HL-60 (cell line): ENCODE measurements around the gene MYBPC2.

Experiments
- CTCF ChIP-seq: IDR thresholded peaks from one replicate; pipeline ENCODE4 v1.5.1; 2011; ENCODE audit warnings: low read length, control low read depth, inconsistent platforms; ENCODE audit not compliant: insufficient read depth
- GABPA ChIP-seq: IDR thresholded peaks from 2 replicates; pipeline ENCODE4 v1.6.1; 2012; ENCODE audit warnings: low read depth
- POLR2AphosphoS5 ChIP-seq: IDR thresholded peaks from 2 replicates; pipeline ENCODE4 v1.6.1; 2012; ENCODE audit warnings: low read depth
- SPI1 ChIP-seq: IDR thresholded peaks from 2 replicates; pipeline ENCODE4 v1.6.1; 2012; ENCODE audit warnings: low read depth, mild to moderate bottlenecking, borderline replicate concordance
- TF ChIP-seq, protein P1 (sequence below): IDR thresholded peaks from 2 replicates; pipeline ENCODE4 v1.6.1; 2012; ENCODE audit warnings: low read depth; ENCODE audit not compliant: insufficient replicate concordance

- no peak for TF ChIP-seq CTCF
- TF ChIP-seq POLR2AphosphoS5 = no peak
- TF ChIP-seq, protein P1, sequence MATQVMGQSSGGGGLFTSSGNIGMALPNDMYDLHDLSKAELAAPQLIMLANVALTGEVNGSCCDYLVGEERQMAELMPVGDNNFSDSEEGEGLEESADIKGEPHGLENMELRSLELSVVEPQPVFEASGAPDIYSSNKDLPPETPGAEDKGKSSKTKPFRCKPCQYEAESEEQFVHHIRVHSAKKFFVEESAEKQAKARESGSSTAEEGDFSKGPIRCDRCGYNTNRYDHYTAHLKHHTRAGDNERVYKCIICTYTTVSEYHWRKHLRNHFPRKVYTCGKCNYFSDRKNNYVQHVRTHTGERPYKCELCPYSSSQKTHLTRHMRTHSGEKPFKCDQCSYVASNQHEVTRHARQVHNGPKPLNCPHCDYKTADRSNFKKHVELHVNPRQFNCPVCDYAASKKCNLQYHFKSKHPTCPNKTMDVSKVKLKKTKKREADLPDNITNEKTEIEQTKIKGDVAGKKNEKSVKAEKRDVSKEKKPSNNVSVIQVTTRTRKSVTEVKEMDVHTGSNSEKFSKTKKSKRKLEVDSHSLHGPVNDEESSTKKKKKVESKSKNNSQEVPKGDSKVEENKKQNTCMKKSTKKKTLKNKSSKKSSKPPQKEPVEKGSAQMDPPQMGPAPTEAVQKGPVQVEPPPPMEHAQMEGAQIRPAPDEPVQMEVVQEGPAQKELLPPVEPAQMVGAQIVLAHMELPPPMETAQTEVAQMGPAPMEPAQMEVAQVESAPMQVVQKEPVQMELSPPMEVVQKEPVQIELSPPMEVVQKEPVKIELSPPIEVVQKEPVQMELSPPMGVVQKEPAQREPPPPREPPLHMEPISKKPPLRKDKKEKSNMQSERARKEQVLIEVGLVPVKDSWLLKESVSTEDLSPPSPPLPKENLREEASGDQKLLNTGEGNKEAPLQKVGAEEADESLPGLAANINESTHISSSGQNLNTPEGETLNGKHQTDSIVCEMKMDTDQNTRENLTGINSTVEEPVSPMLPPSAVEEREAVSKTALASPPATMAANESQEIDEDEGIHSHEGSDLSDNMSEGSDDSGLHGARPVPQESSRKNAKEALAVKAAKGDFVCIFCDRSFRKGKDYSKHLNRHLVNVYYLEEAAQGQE = no peak
- no peak for TF ChIP-seq GABPA
- peak; percentile 19; the same call in 1 of the 2 replicates for TF ChIP-seq SPI1
Observed at GRCh38 chr19:50459638-50460037, 26.9 kb downstream of the MYBPC2 start.
